ENCODE results near the gene EDIL3. TPM values are rescaled to one million over a fixed set of nuclear protein-coding genes. Genes with fewer than 3 reads are reported as not detected.

Gene EDIL3
- total RNA-seq, 1 donor from 2014 or later: not detected

GRCh38 chr5:84285641-84286637, 98.7 kb downstream of the EDIL3 start:
- no peak for DNase-seq (ENCODE audit: low spot score)
- intact Hi-C loops (cut with micrococcal nuclease): no loop called here
- Mint-ChIP-seq H3K9me3 (no peaks in the 10 kb centered on the region), H3K36me3 (ENCODE audit: low read depth) (no peaks in the 10 kb centered on the region), H3K27me3 (ENCODE audit: insufficient read depth) (no peaks in the 10 kb centered on the region), H3K4me3 (no peak overlapping the region), H3K27ac (no peak overlapping the region), H3K4me1 (ENCODE audit: low read depth) (peaks cover 5% of the 10 kb centered on the region)

GRCh38 chr5:84281383-84281782, 103.3 kb downstream of the EDIL3 start:
- H3K36me3 Mint-ChIP-seq (ENCODE audit: low read depth): no peaks in the 10 kb centered on the region
- H3K9me3 Mint-ChIP-seq: no peaks in the 10 kb centered on the region
- H3K4me3 Mint-ChIP-seq: no peak overlapping the region
- DNase-seq (ENCODE audit: low spot score): no peak
- no peaks in the 10 kb centered on the region for H3K27me3 Mint-ChIP-seq (ENCODE audit: insufficient read depth)
- no peaks in the 10 kb centered on the region for H3K4me1 Mint-ChIP-seq (ENCODE audit: low read depth)
- intact Hi-C loops (cut with micrococcal nuclease): no loop called here
- H3K27ac Mint-ChIP-seq: no peak overlapping the region

- Mint-ChIP-seq H3K27me3 (ENCODE audit: insufficient read depth) (no peaks in the 10 kb centered on the region), H3K36me3 (ENCODE audit: low read depth) (no peaks in the 10 kb centered on the region), H3K4me3 (no peak overlapping the region), H3K4me1 (ENCODE audit: low read depth) (no peaks in the 10 kb centered on the region), H3K9me3 (no peaks in the 10 kb centered on the region), H3K27ac (no peak overlapping the region)
- DNase-seq (ENCODE audit: low spot score): no peak
- intact Hi-C loops (cut with micrococcal nuclease): no loop called here
These were observed 105.4 kb downstream of the EDIL3 start for GRCh38 chr5:84279234-84279633.

- Mint-ChIP-seq H3K9me3 (no peaks in the 10 kb centered on the region), H3K4me1 (ENCODE audit: low read depth) (no peaks in the 10 kb centered on the region), H3K27ac (no peak overlapping the region), H3K4me3 (no peak overlapping the region), H3K36me3 (ENCODE audit: low read depth) (no peaks in the 10 kb centered on the region), H3K27me3 (ENCODE audit: insufficient read depth) (no peaks in the 10 kb centered on the region)
- DNase-seq (ENCODE audit: low spot score): no peak
- intact Hi-C loops (cut with micrococcal nuclease): no loop called here
These were observed 109.1 kb downstream of the EDIL3 start for GRCh38 chr5:84275609-84276008.

GRCh38 chr5:84274585-84275468, 109.9 kb downstream of the EDIL3 start:
- Mint-ChIP-seq H3K9me3 (no peaks in the 10 kb centered on the region), H3K27ac (no peak overlapping the region), H3K4me1 (ENCODE audit: low read depth) (no peaks in the 10 kb centered on the region), H3K36me3 (ENCODE audit: low read depth) (no peaks in the 10 kb centered on the region), H3K4me3 (no peak overlapping the region), H3K27me3 (ENCODE audit: insufficient read depth) (no peaks in the 10 kb centered on the region)
- DNase-seq (ENCODE audit: low spot score): no peak
- intact Hi-C loops (cut with micrococcal nuclease): no loop called here

- intact Hi-C loops (cut with micrococcal nuclease): no loop called here
- no peaks in the 10 kb centered on the region for H3K9me3 Mint-ChIP-seq
- no peaks in the 10 kb centered on the region for H3K27me3 Mint-ChIP-seq (ENCODE audit: insufficient read depth)
- DNase-seq (ENCODE audit: low spot score): no peak
- H3K4me1 Mint-ChIP-seq (ENCODE audit: low read depth): no peaks in the 10 kb centered on the region
- no peak overlapping the region for H3K4me3 Mint-ChIP-seq
- H3K36me3 Mint-ChIP-seq (ENCODE audit: low read depth): no peaks in the 10 kb centered on the region
- H3K27ac Mint-ChIP-seq: no peak overlapping the region
These were observed 111.2 kb downstream of the EDIL3 start for GRCh38 chr5:84273517-84273883.

- no peak for DNase-seq (ENCODE audit: low spot score)
- H3K4me1 Mint-ChIP-seq (ENCODE audit: low read depth): no peaks in the 10 kb centered on the region
- no peaks in the 10 kb centered on the region for H3K9me3 Mint-ChIP-seq
- no peak overlapping the region for H3K4me3 Mint-ChIP-seq
- H3K27me3 Mint-ChIP-seq (ENCODE audit: insufficient read depth): no peaks in the 10 kb centered on the region
- intact Hi-C loops (cut with micrococcal nuclease): no loop called here
- H3K27ac Mint-ChIP-seq: no peak overlapping the region
- no peaks in the 10 kb centered on the region for H3K36me3 Mint-ChIP-seq (ENCODE audit: low read depth)
These were observed 111.7 kb downstream of the EDIL3 start for GRCh38 chr5:84272771-84273516.

- H3K27ac Mint-ChIP-seq: no peak overlapping the region
- intact Hi-C loops (cut with micrococcal nuclease): no loop called here
- no peak for DNase-seq (ENCODE audit: low spot score)
- no peaks in the 10 kb centered on the region for H3K9me3 Mint-ChIP-seq
- no peaks in the 10 kb centered on the region for H3K36me3 Mint-ChIP-seq (ENCODE audit: low read depth)
- no peak overlapping the region for H3K4me3 Mint-ChIP-seq
- no peaks in the 10 kb centered on the region for H3K4me1 Mint-ChIP-seq (ENCODE audit: low read depth)
- H3K27me3 Mint-ChIP-seq (ENCODE audit: insufficient read depth): no peaks in the 10 kb centered on the region
These were observed 118.7 kb downstream of the EDIL3 start for GRCh38 chr5:84265739-84266550.

GRCh38 chr5:84265130-84265529, 119.5 kb downstream of the EDIL3 start:
- no peaks in the 10 kb centered on the region for H3K9me3 Mint-ChIP-seq
- DNase-seq (ENCODE audit: low spot score): no peak
- intact Hi-C loops (cut with micrococcal nuclease): no loop called here
- no peaks in the 10 kb centered on the region for H3K36me3 Mint-ChIP-seq (ENCODE audit: low read depth)
- no peak overlapping the region for H3K4me3 Mint-ChIP-seq
- no peaks in the 10 kb centered on the region for H3K4me1 Mint-ChIP-seq (ENCODE audit: low read depth)
- H3K27ac Mint-ChIP-seq: no peak overlapping the region
- H3K27me3 Mint-ChIP-seq (ENCODE audit: insufficient read depth): no peaks in the 10 kb centered on the region

GRCh38 chr5:84260939-84261338, 123.7 kb downstream of the EDIL3 start:
- Mint-ChIP-seq H3K9me3 (no peaks in the 10 kb centered on the region), H3K27me3 (ENCODE audit: insufficient read depth) (no peaks in the 10 kb centered on the region), H3K36me3 (ENCODE audit: low read depth) (no peaks in the 10 kb centered on the region), H3K4me3 (no peak overlapping the region), H3K4me1 (ENCODE audit: low read depth) (no peaks in the 10 kb centered on the region), H3K27ac (no peak overlapping the region)
- DNase-seq (ENCODE audit: low spot score): no peak
- intact Hi-C loops (cut with micrococcal nuclease): no loop called here

GRCh38 chr5:84260140-84260539, 124.5 kb downstream of the EDIL3 start:
- intact Hi-C loops (cut with micrococcal nuclease): no loop called here
- Mint-ChIP-seq H3K4me3 (no peak overlapping the region), H3K9me3 (no peaks in the 10 kb centered on the region), H3K27ac (no peak overlapping the region), H3K27me3 (ENCODE audit: insufficient read depth) (no peaks in the 10 kb centered on the region), H3K36me3 (ENCODE audit: low read depth) (no peaks in the 10 kb centered on the region), H3K4me1 (ENCODE audit: low read depth) (no peaks in the 10 kb centered on the region)
- no peak for DNase-seq (ENCODE audit: low spot score)

Measured in activated T-helper 1 cell treated with anti-CD3 and anti-CD28 coated beads, Interleukin-12 subunit alpha, Interleukin-12 subunit beta, Interleukin-2, Interleukin-4 antibody, amounts not matched to agents 30 ng/mL and 10 ng/mL and 1 ng/mL, durations not matched to agents 14 hours and 24 hours and 36 hours (primary cell).